Measurements from ENCODE around the gene HLCS. TPM values are rescaled to one million over a fixed set of nuclear protein-coding genes. Genes with fewer than 3 reads are reported as not detected.

Gene HLCS
- total and polyA plus RNA-seq, 10 of the 15 experiments (the other 5 are each of a cell fraction or from before 2014, with no cell fraction given), result 1.5 to 12.7 (median 9.6) TPM

DNA sequence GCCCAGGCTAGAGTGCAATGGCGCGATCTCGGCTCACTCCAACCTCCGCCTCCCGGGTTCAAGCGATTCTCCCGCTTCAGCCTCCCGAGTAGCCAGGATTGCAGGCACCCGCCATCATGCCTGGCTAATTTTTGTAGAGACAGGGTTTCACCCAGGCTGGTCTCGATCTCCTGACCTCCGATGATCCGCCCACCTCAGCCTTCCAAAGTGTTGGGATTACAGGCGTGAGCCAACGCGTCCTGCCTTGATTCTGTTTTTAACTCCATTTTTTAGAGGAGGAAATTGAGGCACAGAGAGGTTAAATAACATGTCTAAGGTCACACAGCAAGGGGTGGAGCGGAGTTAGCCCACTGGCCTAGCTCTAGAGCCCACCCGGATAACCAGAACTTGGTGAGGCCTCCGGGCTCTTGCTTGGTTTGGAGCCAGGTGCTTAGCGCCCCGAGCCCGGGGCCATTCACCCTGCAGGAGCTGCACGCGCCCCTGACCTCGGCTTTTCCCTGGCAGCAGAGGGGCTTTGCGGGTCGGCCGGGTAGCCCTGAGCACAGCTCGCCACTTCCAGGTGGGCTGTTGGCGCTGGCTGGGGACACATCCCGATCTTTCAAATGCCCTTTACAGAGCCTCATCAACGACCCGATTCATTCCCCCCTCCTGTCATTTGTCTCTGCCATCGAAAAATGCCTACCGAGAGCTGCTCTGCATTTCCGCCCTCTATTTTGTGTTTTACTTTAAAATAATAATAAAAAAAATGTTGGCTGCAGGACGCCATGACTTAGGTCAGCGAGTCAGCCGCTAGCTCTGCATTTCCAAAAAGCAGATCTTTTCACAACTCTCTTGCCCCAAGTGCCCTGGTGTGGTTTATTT lies 256.4 kb downstream of the HLCS start:
- ATAC-seq (no peak), FAIRE-seq (no peak), DNase-seq (ENCODE audit: low read depth, low spot score) (no peak)
- Histone ChIP-seq H3K9me3 (replicated peaks; ENCODE audit: control insufficient read depth, insufficient read depth, low read length) (no peaks in the 10 kb centered on the region), H2AFZ (ENCODE audit: control insufficient read depth, low read depth, low read length) (no peak overlapping the region), H3K4me1 (ENCODE audit: control insufficient read depth, insufficient read depth, low read length) (no peaks in the 10 kb centered on the region), H3K27me3 (replicated peaks in 1 of 2; ENCODE audit: control insufficient read depth in 2 of 2, insufficient read depth in 2 of 2, low read length in 1 of 2) (peaks cover 19 to 23% of the 10 kb centered on the region in 2 experiments), H4K20me1 (ENCODE audit: control insufficient read depth, insufficient read depth) (no peaks in the 10 kb centered on the region), H3K79me2 (ENCODE audit: control insufficient read depth, insufficient read depth, low read length) (no peaks in the 10 kb centered on the region), H3K4me2 (ENCODE audit: control insufficient read depth, insufficient read depth) (no peak overlapping the region), H3K36me3 (ENCODE audit: control insufficient read depth in 2 of 2, insufficient read depth in 2 of 2, low read length in 1 of 2) (no peaks in the 10 kb centered on the region), H3K9ac (ENCODE audit: control insufficient read depth, insufficient read depth, low read length) (no peak overlapping the region), H3K4me3 (no peak overlapping the region), H3K27ac (ENCODE audit: control insufficient read depth, insufficient read depth) (no peak overlapping the region)
- no TSS peak for BruUV-seq (replicated peaks)
- in situ Hi-C loops (cut with MboI) (no loop called here), intact Hi-C loops (cut with micrococcal nuclease; ENCODE audit: unreplicated experiment) (no loop called here)
- SMC1A ChIA-PET (ENCODE audit: uncharacterized antibody, unreplicated experiment), result no interaction called here
- RAD21 ChIA-PET (ENCODE audit: unreplicated experiment), result no interaction called here
- CTCF ChIA-PET, result no interaction called here
- TF ChIP-seq, protein P1, sequence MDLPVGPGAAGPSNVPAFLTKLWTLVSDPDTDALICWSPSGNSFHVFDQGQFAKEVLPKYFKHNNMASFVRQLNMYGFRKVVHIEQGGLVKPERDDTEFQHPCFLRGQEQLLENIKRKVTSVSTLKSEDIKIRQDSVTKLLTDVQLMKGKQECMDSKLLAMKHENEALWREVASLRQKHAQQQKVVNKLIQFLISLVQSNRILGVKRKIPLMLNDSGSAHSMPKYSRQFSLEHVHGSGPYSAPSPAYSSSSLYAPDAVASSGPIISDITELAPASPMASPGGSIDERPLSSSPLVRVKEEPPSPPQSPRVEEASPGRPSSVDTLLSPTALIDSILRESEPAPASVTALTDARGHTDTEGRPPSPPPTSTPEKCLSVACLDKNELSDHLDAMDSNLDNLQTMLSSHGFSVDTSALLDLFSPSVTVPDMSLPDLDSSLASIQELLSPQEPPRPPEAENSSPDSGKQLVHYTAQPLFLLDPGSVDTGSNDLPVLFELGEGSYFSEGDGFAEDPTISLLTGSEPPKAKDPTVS (IDR thresholded peaks at IDR 0.05; ENCODE audit: low read depth, low read length), result no peak
- no peak for TF ChIP-seq TAF1 (IDR thresholded peaks at IDR 0.05; ENCODE audit: borderline replicate concordance, low read depth, low read length)
- TF ChIP-seq HDAC2 (IDR thresholded peaks at IDR 0.05), result no peak
- TF ChIP-seq NFXL1 (IDR thresholded peaks at IDR 0.05; ENCODE audit: borderline replicate concordance), result no peak
- TF ChIP-seq NR2F1 (conservative IDR thresholded peaks at IDR 0.05), result no peak
- POLR2A ChIA-PET, result no interaction called here
- WGBS (ENCODE audit: insufficient coverage, insufficient replicate concordance, low lambda C conversion rate, missing lambda C conversion rate), result 22% methylated on average over 38 of the region's 38 CpGs

All from GM12878 (cell line).